H9 (cell line): Measurements from ENCODE around the gene ITPR3. TPM values are rescaled to one million over a fixed set of nuclear protein-coding genes. Genes with fewer than 3 reads are reported as not detected.

Source experiments
- DNase-seq: peaks from one replicate; pipeline ENCODE4 v3.0.0-alpha.2; 2017
- H2AFZ ChIP-seq: one replicate; pipeline ENCODE4 v1.6.1; 2013; ENCODE audit warnings: mild to moderate bottlenecking, low read length, control low read depth, moderate library complexity
- H2AK5ac ChIP-seq: 2 replicates; pipeline ENCODE4 v1.6.1; 2013; ENCODE audit warnings: low read length, control low read depth, mixed read lengths; ENCODE audit not compliant: insufficient read length
- H2BK120ac ChIP-seq: one replicate; pipeline ENCODE4 v1.6.1; 2013; ENCODE audit warnings: low read depth, mild to moderate bottlenecking, low read length, control low read depth, inconsistent platforms; ENCODE audit not compliant: poor library complexity, severe bottlenecking
- H2BK12ac ChIP-seq: 2 replicates; pipeline ENCODE4 v1.6.1; 2013; ENCODE audit warnings: low read length, control low read depth, mixed read lengths, low read depth; ENCODE audit not compliant: insufficient read length
- H2BK15ac ChIP-seq: 2 replicates; pipeline ENCODE4 v1.6.1; 2013; ENCODE audit warnings: low read depth, low read length, control low read depth
- H2BK20ac ChIP-seq: one replicate; pipeline ENCODE4 v1.6.1; 2013; ENCODE audit warnings: low read depth, mild to moderate bottlenecking, low read length, control low read depth, inconsistent platforms; ENCODE audit not compliant: poor library complexity, severe bottlenecking
- H2BK5ac ChIP-seq: 2 replicates; pipeline ENCODE4 v1.6.1; 2013; ENCODE audit warnings: low read length, control low read depth, mixed read lengths; ENCODE audit not compliant: insufficient read length
- H3K14ac ChIP-seq: 2 replicates; pipeline ENCODE4 v1.6.1; 2013; ENCODE audit warnings: low read length, control low read depth; ENCODE audit not compliant: insufficient read depth
- H3K18ac ChIP-seq: 2 replicates; pipeline ENCODE4 v1.6.1; 2013; ENCODE audit warnings: low read depth, mild to moderate bottlenecking, mixed read lengths, low read length, control low read depth; ENCODE audit not compliant: insufficient read length
- H3K23ac ChIP-seq: 2 replicates; pipeline ENCODE4 v1.6.1; 2013; ENCODE audit warnings: low read length, control low read depth, mixed read lengths, low read depth; ENCODE audit not compliant: insufficient read length
- H3K23me2 ChIP-seq: 2 replicates; pipeline ENCODE4 v1.6.1; 2013; ENCODE audit warnings: low read depth, mild to moderate bottlenecking, mixed read lengths, low read length, control low read depth; ENCODE audit not compliant: insufficient read length, poor library complexity, severe bottlenecking
- H3K27ac ChIP-seq: 2 replicates; pipeline ENCODE4 v1.5.1; 2013; ENCODE audit warnings: low read length, control low read depth, mixed read lengths, low read depth; ENCODE audit not compliant: insufficient read length
- H3K27me3 ChIP-seq: 2 replicates; pipeline ENCODE4 v1.6.1; 2013; ENCODE audit warnings: low read length, control low read depth, inconsistent platforms; ENCODE audit not compliant: insufficient read depth
- H3K4ac ChIP-seq: 2 replicates; pipeline ENCODE4 v1.6.1; 2013; ENCODE audit warnings: low read depth, mild to moderate bottlenecking, control low read depth, inconsistent platforms, low read length, moderate library complexity
- H3K4me1 ChIP-seq: 2 replicates; pipeline ENCODE4 v1.6.1; 2013; ENCODE audit warnings: low read length, control low read depth, inconsistent platforms; ENCODE audit not compliant: insufficient read depth
- H3K4me2 ChIP-seq: 2 replicates; pipeline ENCODE4 v1.6.1; 2013; ENCODE audit warnings: low read length, control low read depth, mixed read lengths; ENCODE audit not compliant: insufficient read length, insufficient read depth
- H3K56ac ChIP-seq: 2 replicates; pipeline ENCODE4 v1.6.1; 2013; ENCODE audit warnings: low read depth, mild to moderate bottlenecking, mixed read lengths, low read length, control low read depth; ENCODE audit not compliant: insufficient read length
- H3K79me1 ChIP-seq: 2 replicates; pipeline ENCODE4 v1.6.1; 2013; ENCODE audit warnings: low read depth, mild to moderate bottlenecking, moderate library complexity, low read length, control low read depth, inconsistent platforms; ENCODE audit not compliant: insufficient read depth, poor library complexity, severe bottlenecking
- H3K79me2 ChIP-seq: 2 replicates; pipeline ENCODE4 v1.6.1; 2013; ENCODE audit warnings: low read length, control low read depth, inconsistent platforms; ENCODE audit not compliant: insufficient read depth
- H3K9ac ChIP-seq: 2 replicates; pipeline ENCODE4 v1.6.1; 2013; ENCODE audit warnings: low read length, control low read depth, mixed read lengths; ENCODE audit not compliant: insufficient read length; ENCODE audit errors: extremely low read depth
- H3K9me3 ChIP-seq: one replicate; pipeline ENCODE4 v1.6.1; 2013; ENCODE audit warnings: low read depth, low read length, inconsistent platforms; ENCODE audit not compliant: control insufficient read depth
- H3T11ph ChIP-seq: one replicate; pipeline ENCODE4 v1.6.1; 2013; ENCODE audit warnings: mild to moderate bottlenecking, low read length, control low read depth, inconsistent platforms
- H4K20me1 ChIP-seq: one replicate; pipeline ENCODE4 v1.6.1; 2013; ENCODE audit not compliant: control insufficient read depth, insufficient read length, insufficient read depth
- H4K5ac ChIP-seq: 2 replicates; pipeline ENCODE4 v1.6.1; 2013; ENCODE audit warnings: low read depth, mild to moderate bottlenecking, mixed read lengths, low read length, control low read depth; ENCODE audit not compliant: insufficient read length
- H4K8ac ChIP-seq: replicated peaks from 2 replicates; pipeline ENCODE4 v1.6.1; 2013; ENCODE audit warnings: low read length, control low read depth, mixed read lengths, low read depth; ENCODE audit not compliant: insufficient read length
- H4K91ac ChIP-seq: 2 replicates; pipeline ENCODE4 v1.6.1; 2013; ENCODE audit warnings: low read depth, mild to moderate bottlenecking, moderate library complexity, mixed read lengths, low read length, control low read depth; ENCODE audit not compliant: insufficient read length
- H3K27ac Mint-ChIP-seq, 3 experiments: 2 replicates in 2 of 3; 3 replicates in 1 of 3; pipeline ENCODE4 v1.8.0; 2020 to 2021; ENCODE audit warnings: mixed read lengths in 3 of 3, mild to moderate bottlenecking in 1 of 3, moderate library complexity in 1 of 3
- H3K27me3 Mint-ChIP-seq: 2 replicates; pipeline ENCODE4 v1.8.0; 2021; ENCODE audit warnings: low read depth, mild to moderate bottlenecking, moderate library complexity, mixed read lengths
- H3K36me3 Mint-ChIP-seq, 3 experiments: 2 replicates in 2 of 3; 3 replicates in 1 of 3; pipeline ENCODE4 v1.8.0; 2020 to 2021; ENCODE audit warnings: low read depth in 3 of 3, mixed read lengths in 3 of 3; ENCODE audit not compliant: insufficient read depth in 1 of 3
- H3K4me1 Mint-ChIP-seq, 2 experiments: 2 replicates each; pipeline ENCODE4 v1.8.0; 2020; ENCODE audit warnings: mixed read lengths in 2 of 2
- H3K4me3 Mint-ChIP-seq, 2 experiments: 2 replicates in 1 of 2; 3 replicates in 1 of 2; pipeline ENCODE4 v1.8.0; 2020 to 2021; ENCODE audit warnings: mild to moderate bottlenecking in 2 of 2, mixed read lengths in 2 of 2, moderate library complexity in 1 of 2
- H3K9me3 Mint-ChIP-seq, 2 experiments: 2 replicates in 1 of 2; 3 replicates in 1 of 2; pipeline ENCODE4 v1.8.0; 2020; ENCODE audit warnings: mild to moderate bottlenecking in 2 of 2, mixed read lengths in 2 of 2, moderate library complexity in 1 of 2
- WGBS: extraction: QIAGEN DNeasy Blood & Tissue Kit; methylation state at CpG from one replicate; pipeline ENCODE4 v1.1.7; 2013; ENCODE audit warnings: missing lambda C conversion rate, low lambda C conversion rate, mixed read lengths; ENCODE audit not compliant: insufficient read length; ENCODE audit errors: extremely low coverage; 5-methylcytosine and 5-hydroxymethylcytosine counted together
- total RNA-seq: library from RNA; stranded (reverse); gene quantifications from 2 replicates; pipeline ENCODE4 v1.2.1, GENCODE V29; 2021
- TF ChIP-seq, protein P1 (sequence below): fragments of 200-600 bp; sonication (generic); conservative IDR thresholded peaks from 3 replicates; pipeline ENCODE4 v1.8.0; 2021; ENCODE audit warnings: antibody characterized with exemption, mild to moderate bottlenecking

ITPR3 gene
- total RNA-seq, 1 experiment from 2014 or later = 40.3 TPM

DNA sequence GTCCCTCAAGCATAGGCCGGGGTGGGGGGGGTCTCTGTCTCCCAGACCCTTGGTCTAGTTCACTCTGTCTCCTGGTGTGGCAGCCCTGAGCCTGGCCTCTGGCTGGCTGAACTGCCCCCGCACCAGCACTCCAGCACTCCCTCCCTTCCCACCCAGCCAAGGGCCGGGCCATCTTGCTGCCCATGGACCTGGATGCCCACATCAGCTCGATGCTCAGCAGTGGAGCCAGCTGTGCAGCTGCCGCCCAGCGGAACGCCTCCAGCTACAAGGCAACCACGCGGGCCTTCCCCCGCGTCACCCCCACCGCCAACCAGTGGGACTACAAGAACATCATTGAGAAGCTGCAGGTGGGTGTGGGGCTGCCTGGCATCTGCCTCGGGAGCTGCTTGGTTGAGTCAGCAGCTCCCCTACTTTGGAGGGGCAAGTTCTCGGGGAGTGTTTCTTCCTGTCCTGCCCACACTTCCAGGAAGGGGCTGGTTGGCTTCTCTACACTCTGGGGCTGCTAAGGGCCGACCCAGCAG, 62.0 kb downstream of the ITPR3 start:
- no peak overlapping the region for H2BK15ac ChIP-seq
- Mint-ChIP-seq H3K27ac (no peak overlapping the region; a peak in 1 of 7 replicates), H3K27me3 (no peaks in the 10 kb centered on the region), H3K9me3 (no peaks in the 10 kb centered on the region), H3K36me3 (peaks cover 35 to 85% (median 82%) of the 10 kb centered on the region in 3 experiments; a peak in 6 of 7 replicates), H3K4me1 (no peaks in the 10 kb centered on the region), H3K4me3 (no peak overlapping the region)
- no peak overlapping the region for H3K56ac ChIP-seq
- no peak overlapping the region for H3K18ac ChIP-seq
- H4K5ac ChIP-seq = no peak overlapping the region
- no peak overlapping the region for H3K14ac ChIP-seq
- no peak overlapping the region for H2BK5ac ChIP-seq
- no peak overlapping the region for H2BK12ac ChIP-seq
- H3K9me3 ChIP-seq = no peaks in the 10 kb centered on the region
- H3K23ac ChIP-seq = no peak overlapping the region
- H2BK120ac ChIP-seq = no peak overlapping the region
- TF ChIP-seq, protein P1, sequence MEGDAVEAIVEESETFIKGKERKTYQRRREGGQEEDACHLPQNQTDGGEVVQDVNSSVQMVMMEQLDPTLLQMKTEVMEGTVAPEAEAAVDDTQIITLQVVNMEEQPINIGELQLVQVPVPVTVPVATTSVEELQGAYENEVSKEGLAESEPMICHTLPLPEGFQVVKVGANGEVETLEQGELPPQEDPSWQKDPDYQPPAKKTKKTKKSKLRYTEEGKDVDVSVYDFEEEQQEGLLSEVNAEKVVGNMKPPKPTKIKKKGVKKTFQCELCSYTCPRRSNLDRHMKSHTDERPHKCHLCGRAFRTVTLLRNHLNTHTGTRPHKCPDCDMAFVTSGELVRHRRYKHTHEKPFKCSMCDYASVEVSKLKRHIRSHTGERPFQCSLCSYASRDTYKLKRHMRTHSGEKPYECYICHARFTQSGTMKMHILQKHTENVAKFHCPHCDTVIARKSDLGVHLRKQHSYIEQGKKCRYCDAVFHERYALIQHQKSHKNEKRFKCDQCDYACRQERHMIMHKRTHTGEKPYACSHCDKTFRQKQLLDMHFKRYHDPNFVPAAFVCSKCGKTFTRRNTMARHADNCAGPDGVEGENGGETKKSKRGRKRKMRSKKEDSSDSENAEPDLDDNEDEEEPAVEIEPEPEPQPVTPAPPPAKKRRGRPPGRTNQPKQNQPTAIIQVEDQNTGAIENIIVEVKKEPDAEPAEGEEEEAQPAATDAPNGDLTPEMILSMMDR = no peak
- H3K23me2 ChIP-seq = no peaks in the 10 kb centered on the region
- no peak overlapping the region for H3T11ph ChIP-seq
- no peaks in the 10 kb centered on the region for H3K79me1 ChIP-seq
- H3K4me2 ChIP-seq = no peak overlapping the region
- H3K27ac ChIP-seq = no peak overlapping the region
- no CpG with 5 or more reads among the region's 15 CpGs for WGBS
- H2AFZ ChIP-seq = no peak overlapping the region
- H3K27me3 ChIP-seq = no peaks in the 10 kb centered on the region
- no peak overlapping the region for H4K91ac ChIP-seq
- no peaks in the 10 kb centered on the region for H4K20me1 ChIP-seq
- no peaks in the 10 kb centered on the region for H3K4me1 ChIP-seq
- H4K8ac ChIP-seq = no peak overlapping the region
- H3K79me2 ChIP-seq = no peaks in the 10 kb centered on the region
- H3K9ac ChIP-seq = no peak overlapping the region
- no peak for DNase-seq
- H3K4ac ChIP-seq = no peak overlapping the region
- H2AK5ac ChIP-seq = no peak overlapping the region
- H2BK20ac ChIP-seq = no peak overlapping the region
